Caco-2 (cell line): ENCODE results near the gene ATG7. TPM values are rescaled to one million over a fixed set of nuclear protein-coding genes. Genes with fewer than 3 reads are reported as not detected.

ENCODE experiments used
- BruUV-seq: library from RNA; stranded (reverse); fragments of 400-500 nt; replicated peaks from 2 replicates; lab custom pipeline; 2021; lab: Mats Ljungman, UMichigan
- CTCF ChIA-PET: fragments of 300-600 bp; sonication (Branson Sonifier 250); formaldehyde crosslinking; loops from one replicate; lab custom pipeline; 2022; ENCODE audit warnings: antibody characterized with exemption; lab: Charles Lee
- POLR2A ChIA-PET: fragments of 300-600 bp; sonication (Branson Sonifier 250); formaldehyde crosslinking; loops from one replicate; lab custom pipeline; 2022; ENCODE audit warnings: antibody characterized with exemption; lab: Charles Lee
- DNase-seq, 2 experiments: peaks; one replicate each; pipeline versions ENCODE4 v3.0.0 to v3.0.0-alpha.2; 2020 to 2022
- H3K27me3 ChIP-seq: replicated peaks from 2 replicates; pipeline ENCODE4 v1.6.0; 2011; ENCODE audit warnings: low read length; ENCODE audit not compliant: control insufficient read depth, insufficient read depth
- H3K36me3 ChIP-seq: 2 replicates; pipeline ENCODE4 v1.5.1; 2011; ENCODE audit warnings: low read length; ENCODE audit not compliant: control insufficient read depth, insufficient read depth
- H3K4me1 ChIP-seq: fragments of 250-450 bp; sonication (Bioruptor Pico); 2 replicates; pipeline ENCODE4 v1.5.1; 2020; ENCODE audit warnings: mild to moderate bottlenecking
- H3K4me3 ChIP-seq: 2 replicates; pipeline ENCODE4 v1.5.1; 2011; ENCODE audit warnings: low read depth, mild to moderate bottlenecking, control low read depth, low read length
- H3K9me3 ChIP-seq: fragments of 250-450 bp; sonication (Bioruptor Pico); 2 replicates; pipeline ENCODE4 v1.5.1; 2020; ENCODE audit warnings: mild to moderate bottlenecking, moderate library complexity
- H3K27ac Mint-ChIP-seq: one replicate; pipeline ENCODE4 v1.8.0; 2022; ENCODE audit warnings: mixed read lengths; ENCODE audit not compliant: unreplicated experiment
- H3K27me3 Mint-ChIP-seq: one replicate; pipeline ENCODE4 v1.8.0; 2022; ENCODE audit warnings: mixed read lengths; ENCODE audit not compliant: insufficient read depth, unreplicated experiment
- H3K36me3 Mint-ChIP-seq: one replicate; pipeline ENCODE4 v1.8.0; 2022; ENCODE audit warnings: mild to moderate bottlenecking, mixed read lengths; ENCODE audit not compliant: insufficient read depth, unreplicated experiment
- H3K4me1 Mint-ChIP-seq: one replicate; pipeline ENCODE4 v1.8.0; 2022; ENCODE audit warnings: low read depth, mixed read lengths; ENCODE audit not compliant: unreplicated experiment
- H3K4me3 Mint-ChIP-seq: one replicate; pipeline ENCODE4 v1.8.0; 2022; ENCODE audit warnings: mild to moderate bottlenecking, moderate library complexity, mixed read lengths; ENCODE audit not compliant: unreplicated experiment
- H3K9me3 Mint-ChIP-seq: one replicate; pipeline ENCODE4 v1.8.0; 2022; ENCODE audit warnings: mixed read lengths; ENCODE audit not compliant: unreplicated experiment
- CTCF ChIP-seq, 2 experiments: fragments of 200-600 bp in 1 of 2; IDR thresholded peaks; 1 replicate in 1 of 2; 2 replicates in 1 of 2; pipeline versions ENCODE4 v1.5.1 to v1.8.0; 2011 to 2022; ENCODE audit warnings: antibody characterized with exemption in 1 of 2, control low read depth in 1 of 2, inconsistent platforms in 1 of 2, low read depth in 1 of 2, low read length in 1 of 2, mild to moderate bottlenecking in 1 of 2, moderate library complexity in 1 of 2; ENCODE audit not compliant: insufficient read depth in 1 of 2, severe bottlenecking in 1 of 2, unreplicated experiment in 1 of 2
- intact Hi-C: fragments of 100-400 bp; cut with micrococcal nuclease; formaldehyde crosslinking; loops from one replicate; pipeline ENCODE4 v1.10.0; 2022; ENCODE audit not compliant: unreplicated experiment
- total RNA-seq: library from RNA; stranded (reverse); gene quantifications from 2 replicates; pipeline ENCODE4 v1.2.3, GENCODE V29; 2022

ATG7 gene
- total RNA-seq, 1 experiment from 2014 or later, result 24.4 TPM

- DNase-seq, result no peak
- ChIA-PET POLR2A (no interaction called here), CTCF (no interaction called here)
- Histone ChIP-seq H3K27me3 (no peaks in the 10 kb centered on the region), H3K36me3 (no peaks in the 10 kb centered on the region), H3K4me3 (peak overlapping the region; percentile 54), H3K9me3 (no peaks in the 10 kb centered on the region), H3K4me1 (no peaks in the 10 kb centered on the region)
- BruUV-seq, result TSS peak; percentile 70
- H3K27ac Mint-ChIP-seq, result peak overlapping the region; percentile 83
- no peaks in the 10 kb centered on the region for H3K27me3 Mint-ChIP-seq
- peak overlapping the region; percentile 89 for H3K4me3 Mint-ChIP-seq
- H3K4me1 Mint-ChIP-seq, result no peaks in the 10 kb centered on the region
- no peak for TF ChIP-seq CTCF (IDR thresholded peaks at IDR 0.05; ENCODE audit: insufficient read depth in 1 of 2, low read depth in 1 of 2, low read length in 1 of 2, severe bottlenecking in 1 of 2, unreplicated experiment in 1 of 2)
- intact Hi-C loops, result no loop called here
- H3K36me3 Mint-ChIP-seq, result peaks cover 6% of the 10 kb centered on the region
- H3K9me3 Mint-ChIP-seq, result no peaks in the 10 kb centered on the region
These were observed 47.3 kb upstream of the ATG7 start for GRCh38 chr3:11224870-11225229.

DNA sequence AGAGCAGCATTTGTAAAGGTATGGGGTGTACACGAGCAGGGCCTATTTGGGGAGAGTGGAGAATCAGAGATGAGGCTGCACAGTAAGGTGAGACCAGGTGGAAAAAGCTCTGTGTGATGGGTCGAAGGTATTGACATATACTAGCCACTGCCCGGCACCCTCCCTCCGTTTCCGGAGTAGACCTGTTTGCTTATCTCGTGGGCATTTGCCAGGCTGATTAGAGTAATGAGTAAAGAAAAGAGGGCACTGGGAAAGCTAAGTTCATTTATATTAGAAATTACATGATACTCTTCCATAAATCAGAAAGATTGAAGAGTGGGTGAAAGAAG lies 46.2 kb upstream of the ATG7 start:
- ChIA-PET POLR2A (no interaction called here), CTCF (no interaction called here)
- Mint-ChIP-seq H3K27me3 (no peaks in the 10 kb centered on the region), H3K27ac (peak overlapping the region; percentile 83), H3K4me3 (peak overlapping the region; percentile 89), H3K36me3 (peaks cover 6% of the 10 kb centered on the region), H3K9me3 (no peaks in the 10 kb centered on the region), H3K4me1 (no peaks in the 10 kb centered on the region)
- intact Hi-C loops, result no loop called here
- Histone ChIP-seq H3K36me3 (no peaks in the 10 kb centered on the region), H3K4me3 (peak overlapping the region; percentile 54), H3K27me3 (no peaks in the 10 kb centered on the region), H3K4me1 (no peaks in the 10 kb centered on the region), H3K9me3 (no peaks in the 10 kb centered on the region)
- BruUV-seq, result no TSS peak
- DNase-seq, result no peak
- no peak for TF ChIP-seq CTCF (IDR thresholded peaks at IDR 0.05; ENCODE audit: insufficient read depth in 1 of 2, low read depth in 1 of 2, low read length in 1 of 2, severe bottlenecking in 1 of 2, unreplicated experiment in 1 of 2)

- H3K4me3 Mint-ChIP-seq, result no peak overlapping the region
- CTCF ChIA-PET, result no interaction called here
- H3K4me1 Mint-ChIP-seq, result no peaks in the 10 kb centered on the region
- H3K4me1 ChIP-seq, result no peaks in the 10 kb centered on the region
- H3K9me3 ChIP-seq, result no peaks in the 10 kb centered on the region
- no peak overlapping the region for H3K27ac Mint-ChIP-seq
- peaks cover 2% of the 10 kb centered on the region for H3K27me3 Mint-ChIP-seq
- no peak for TF ChIP-seq CTCF (IDR thresholded peaks at IDR 0.05; ENCODE audit: insufficient read depth in 1 of 2, low read depth in 1 of 2, low read length in 1 of 2, severe bottlenecking in 1 of 2, unreplicated experiment in 1 of 2)
- no peak for DNase-seq
- H3K27me3 ChIP-seq, result no peaks in the 10 kb centered on the region
- H3K4me3 ChIP-seq, result no peak overlapping the region
- intact Hi-C loops, result no loop called here
- no peaks in the 10 kb centered on the region for H3K36me3 ChIP-seq
- BruUV-seq, result no TSS peak
- POLR2A ChIA-PET, result no interaction called here
- no peaks in the 10 kb centered on the region for H3K9me3 Mint-ChIP-seq
- peaks cover 6% of the 10 kb centered on the region for H3K36me3 Mint-ChIP-seq
These were observed 44.2 kb upstream of the ATG7 start for GRCh38 chr3:11228041-11228440.
